ENCODE measurements around the gene ZBED6. TPM values are rescaled to one million over a fixed set of nuclear protein-coding genes. Genes with fewer than 3 reads are reported as not detected.
A peak's percentile ranks its signal among the peaks of the same experiment; 100 is the strongest.

ZBED6 gene
- total and polyA plus RNA-seq, 9 of the 15 experiments (the other 6 are each of a cell fraction or from before 2014, with no cell fraction given): 0.21 to 16.6 (median 5.0) TPM

DNA sequence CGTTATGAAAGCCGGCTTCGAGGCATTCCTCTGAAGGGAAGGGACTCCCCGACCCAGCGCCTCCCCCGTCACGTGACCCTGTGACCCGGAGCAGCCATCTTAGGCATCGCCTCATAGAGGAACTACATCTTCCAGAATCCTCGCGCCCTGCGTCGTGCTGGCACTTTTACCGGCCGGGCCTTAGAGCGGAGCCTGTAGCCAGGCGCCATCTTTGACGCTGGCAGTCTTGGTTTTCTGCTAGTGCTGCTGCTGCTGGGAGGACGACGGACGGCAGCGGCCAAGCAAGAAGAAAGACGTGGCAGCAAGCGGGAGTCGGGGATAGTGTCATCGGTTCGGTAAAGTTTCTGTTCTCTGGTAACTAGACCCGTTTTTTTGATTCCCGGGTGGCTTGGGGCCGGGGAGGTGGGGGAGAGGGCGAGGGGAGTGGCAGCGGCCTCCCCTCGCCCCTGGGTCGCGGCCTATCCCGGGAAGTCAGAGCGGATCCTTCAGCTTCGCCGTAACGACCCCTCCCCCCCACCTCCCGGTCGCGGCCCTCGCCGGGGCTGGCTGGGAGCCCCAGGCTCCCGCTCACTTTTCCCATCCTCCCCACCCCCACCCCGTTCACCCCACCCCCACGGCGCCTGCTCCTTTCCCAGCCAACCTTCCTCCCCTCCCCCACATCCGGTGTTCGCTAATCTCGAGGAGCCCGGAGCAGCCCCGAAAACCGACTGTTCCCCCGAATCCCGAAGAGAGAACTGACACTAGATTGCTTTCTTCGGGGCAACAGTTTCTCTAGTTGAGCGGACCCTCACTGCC, at the start of gene ZBED6, which contains the start of gene ZC3H11A (continued):
- peak; percentile 32; the same call in 1 of the 2 replicates for TF ChIP-seq ZNF175 (CRISPR knock-in tag; IDR thresholded peaks at IDR 0.05; ENCODE audit: low read depth)
- no peak for TF ChIP-seq ZNF174 (CRISPR knock-in tag; IDR thresholded peaks at IDR 0.05)
- TF ChIP-seq HDAC3 (IDR thresholded peaks at IDR 0.05; ENCODE audit: borderline replicate concordance, partially characterized antibody): peak; percentile 13
- TF ChIP-seq U2AF1 (optimal IDR thresholded peaks at IDR 0.05; ENCODE audit: low read depth, low read length): no peak
- no peak for TF ChIP-seq SAFB (IDR thresholded peaks at IDR 0.05; ENCODE audit: borderline replicate concordance, low read depth, low read length)
- no peak for TF ChIP-seq ZNF780A (CRISPR knock-in tag; IDR thresholded peaks at IDR 0.05)
- TF ChIP-seq ZKSCAN3 (CRISPR knock-in tag; IDR thresholded peaks at IDR 0.05): no peak
- TF ChIP-seq KLF10 (CRISPR knock-in tag; IDR thresholded peaks at IDR 0.05): no peak
- TF ChIP-seq, protein P1, sequence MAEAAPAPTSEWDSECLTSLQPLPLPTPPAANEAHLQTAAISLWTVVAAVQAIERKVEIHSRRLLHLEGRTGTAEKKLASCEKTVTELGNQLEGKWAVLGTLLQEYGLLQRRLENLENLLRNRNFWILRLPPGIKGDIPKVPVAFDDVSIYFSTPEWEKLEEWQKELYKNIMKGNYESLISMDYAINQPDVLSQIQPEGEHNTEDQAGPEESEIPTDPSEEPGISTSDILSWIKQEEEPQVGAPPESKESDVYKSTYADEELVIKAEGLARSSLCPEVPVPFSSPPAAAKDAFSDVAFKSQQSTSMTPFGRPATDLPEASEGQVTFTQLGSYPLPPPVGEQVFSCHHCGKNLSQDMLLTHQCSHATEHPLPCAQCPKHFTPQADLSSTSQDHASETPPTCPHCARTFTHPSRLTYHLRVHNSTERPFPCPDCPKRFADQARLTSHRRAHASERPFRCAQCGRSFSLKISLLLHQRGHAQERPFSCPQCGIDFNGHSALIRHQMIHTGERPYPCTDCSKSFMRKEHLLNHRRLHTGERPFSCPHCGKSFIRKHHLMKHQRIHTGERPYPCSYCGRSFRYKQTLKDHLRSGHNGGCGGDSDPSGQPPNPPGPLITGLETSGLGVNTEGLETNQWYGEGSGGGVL (CRISPR knock-in tag; IDR thresholded peaks at IDR 0.05): no peak
- TF ChIP-seq, protein P2, sequence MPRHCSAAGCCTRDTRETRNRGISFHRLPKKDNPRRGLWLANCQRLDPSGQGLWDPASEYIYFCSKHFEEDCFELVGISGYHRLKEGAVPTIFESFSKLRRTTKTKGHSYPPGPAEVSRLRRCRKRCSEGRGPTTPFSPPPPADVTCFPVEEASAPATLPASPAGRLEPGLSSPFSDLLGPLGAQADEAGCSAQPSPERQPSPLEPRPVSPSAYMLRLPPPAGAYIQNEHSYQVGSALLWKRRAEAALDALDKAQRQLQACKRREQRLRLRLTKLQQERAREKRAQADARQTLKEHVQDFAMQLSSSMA (CRISPR knock-in tag; IDR thresholded peaks at IDR 0.05): no peak
- peak; percentile 86 for TF ChIP-seq CREB1 (IDR thresholded peaks at IDR 0.05)
- TF ChIP-seq CREB1 (CRISPR knock-in tag; IDR thresholded peaks at IDR 0.05): peak; percentile 88
- TF ChIP-seq ZBTB1 (CRISPR knock-in tag; IDR thresholded peaks at IDR 0.05; ENCODE audit: borderline replicate concordance, low read depth): no peak
- no peak for TF ChIP-seq RHOXF2B (CRISPR knock-in tag; conservative IDR thresholded peaks at IDR 0.05)
- TF ChIP-seq, protein P3, sequence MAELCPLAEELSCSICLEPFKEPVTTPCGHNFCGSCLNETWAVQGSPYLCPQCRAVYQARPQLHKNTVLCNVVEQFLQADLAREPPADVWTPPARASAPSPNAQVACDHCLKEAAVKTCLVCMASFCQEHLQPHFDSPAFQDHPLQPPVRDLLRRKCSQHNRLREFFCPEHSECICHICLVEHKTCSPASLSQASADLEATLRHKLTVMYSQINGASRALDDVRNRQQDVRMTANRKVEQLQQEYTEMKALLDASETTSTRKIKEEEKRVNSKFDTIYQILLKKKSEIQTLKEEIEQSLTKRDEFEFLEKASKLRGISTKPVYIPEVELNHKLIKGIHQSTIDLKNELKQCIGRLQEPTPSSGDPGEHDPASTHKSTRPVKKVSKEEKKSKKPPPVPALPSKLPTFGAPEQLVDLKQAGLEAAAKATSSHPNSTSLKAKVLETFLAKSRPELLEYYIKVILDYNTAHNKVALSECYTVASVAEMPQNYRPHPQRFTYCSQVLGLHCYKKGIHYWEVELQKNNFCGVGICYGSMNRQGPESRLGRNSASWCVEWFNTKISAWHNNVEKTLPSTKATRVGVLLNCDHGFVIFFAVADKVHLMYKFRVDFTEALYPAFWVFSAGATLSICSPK (IDR thresholded peaks at IDR 0.05; ENCODE audit: borderline replicate concordance): no peak
- TF ChIP-seq, protein P4, sequence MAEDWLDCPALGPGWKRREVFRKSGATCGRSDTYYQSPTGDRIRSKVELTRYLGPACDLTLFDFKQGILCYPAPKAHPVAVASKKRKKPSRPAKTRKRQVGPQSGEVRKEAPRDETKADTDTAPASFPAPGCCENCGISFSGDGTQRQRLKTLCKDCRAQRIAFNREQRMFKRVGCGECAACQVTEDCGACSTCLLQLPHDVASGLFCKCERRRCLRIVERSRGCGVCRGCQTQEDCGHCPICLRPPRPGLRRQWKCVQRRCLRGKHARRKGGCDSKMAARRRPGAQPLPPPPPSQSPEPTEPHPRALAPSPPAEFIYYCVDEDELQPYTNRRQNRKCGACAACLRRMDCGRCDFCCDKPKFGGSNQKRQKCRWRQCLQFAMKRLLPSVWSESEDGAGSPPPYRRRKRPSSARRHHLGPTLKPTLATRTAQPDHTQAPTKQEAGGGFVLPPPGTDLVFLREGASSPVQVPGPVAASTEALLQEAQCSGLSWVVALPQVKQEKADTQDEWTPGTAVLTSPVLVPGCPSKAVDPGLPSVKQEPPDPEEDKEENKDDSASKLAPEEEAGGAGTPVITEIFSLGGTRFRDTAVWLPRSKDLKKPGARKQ (CRISPR knock-in tag; IDR thresholded peaks at IDR 0.05): no peak
- TF ChIP-seq CHCHD3 (CRISPR knock-in tag; IDR thresholded peaks at IDR 0.05): no peak
- TF ChIP-seq CBX1 (IDR thresholded peaks at IDR 0.05; ENCODE audit: low read depth): 0 out of 2 replicates have a peak, but pooled peaks have one; percentile 34
- no peak for TF ChIP-seq YBX1 (IDR thresholded peaks at IDR 0.05)
- TF ChIP-seq, protein P5, sequence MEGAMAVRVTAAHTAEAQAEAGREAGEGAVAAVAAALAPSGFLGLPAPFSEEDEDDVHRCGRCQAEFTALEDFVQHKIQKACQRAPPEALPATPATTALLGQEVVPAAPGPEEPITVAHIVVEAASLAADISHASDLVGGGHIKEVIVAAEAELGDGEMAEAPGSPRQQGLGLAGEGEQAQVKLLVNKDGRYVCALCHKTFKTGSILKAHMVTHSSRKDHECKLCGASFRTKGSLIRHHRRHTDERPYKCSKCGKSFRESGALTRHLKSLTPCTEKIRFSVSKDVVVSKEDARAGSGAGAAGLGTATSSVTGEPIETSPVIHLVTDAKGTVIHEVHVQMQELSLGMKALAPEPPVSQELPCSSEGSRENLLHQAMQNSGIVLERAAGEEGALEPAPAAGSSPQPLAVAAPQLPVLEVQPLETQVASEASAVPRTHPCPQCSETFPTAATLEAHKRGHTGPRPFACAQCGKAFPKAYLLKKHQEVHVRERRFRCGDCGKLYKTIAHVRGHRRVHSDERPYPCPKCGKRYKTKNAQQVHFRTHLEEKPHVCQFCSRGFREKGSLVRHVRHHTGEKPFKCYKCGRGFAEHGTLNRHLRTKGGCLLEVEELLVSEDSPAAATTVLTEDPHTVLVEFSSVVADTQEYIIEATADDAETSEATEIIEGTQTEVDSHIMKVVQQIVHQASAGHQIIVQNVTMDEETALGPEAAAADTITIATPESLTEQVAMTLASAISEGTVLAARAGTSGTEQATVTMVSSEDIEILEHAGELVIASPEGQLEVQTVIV (CRISPR knock-in tag; IDR thresholded peaks at IDR 0.05; ENCODE audit: borderline replicate concordance): peak; percentile 82; the same call in 1 of the 2 replicates

Measured in K562 (cell line).